Activated T-cell treated with anti-CD3 and anti-CD28 coated beads for 4 hours (primary cell): ENCODE results near the gene MRAP2.
"Not testable (repeated sequence)": the region's sequence is repeated elsewhere in the genome, so short reads cannot be mapped to it uniquely, and the experiment has no call there.

ENCODE experiments used
- DNase-seq: peaks from one replicate; pipeline ENCODE4 v3.0.0-alpha.2; 2020

MRAP2 gene

GRCh38 chr6:84078335-84078734 is 44.8 kb downstream of the MRAP2 start:
- no peak for DNase-seq

- no peak for DNase-seq
These were observed 47.6 kb downstream of the MRAP2 start for GRCh38 chr6:84081222-84081621.

GRCh38 chr6:84082689-84083265 is 49.2 kb downstream of the MRAP2 start:
- DNase-seq: no peak

- not testable (repeated sequence) for DNase-seq
These were observed 51.1 kb downstream of the MRAP2 start for GRCh38 chr6:84084705-84085104.

- no peak for DNase-seq
These were observed 52.5 kb downstream of the MRAP2 start for GRCh38 chr6:84086056-84086455.

GRCh38 chr6:84086545-84087429 is 53.2 kb downstream of the MRAP2 start:
- no peak for DNase-seq

GRCh38 chr6:84089081-84089480 is 55.5 kb downstream of the MRAP2 start:
- no peak for DNase-seq

- no peak for DNase-seq
These were observed 56.0 kb downstream of the MRAP2 start for GRCh38 chr6:84089552-84089951.

GRCh38 chr6:84093441-84094435 is 60.2 kb downstream of the MRAP2 start:
- DNase-seq: no peak

GRCh38 chr6:84095156-84095555 is 61.6 kb downstream of the MRAP2 start:
- DNase-seq: no peak

- DNase-seq: no peak
These were observed 69.5 kb downstream of the MRAP2 start for GRCh38 chr6:84103029-84103428.

- not testable (repeated sequence) for DNase-seq
These were observed 71.8 kb downstream of the MRAP2 start for GRCh38 chr6:84105215-84105924.

- no peak for DNase-seq
These were observed 73.9 kb downstream of the MRAP2 start for GRCh38 chr6:84107495-84107894.

- not testable (repeated sequence) for DNase-seq
These were observed 77.8 kb downstream of the MRAP2 start for GRCh38 chr6:84111351-84111750.

GRCh38 chr6:84114933-84115594 is 81.5 kb downstream of the MRAP2 start:
- not testable (repeated sequence) for DNase-seq

GRCh38 chr6:84118191-84118590 is 84.6 kb downstream of the MRAP2 start:
- DNase-seq: no peak

GRCh38 chr6:84119277-84119676 is 85.7 kb downstream of the MRAP2 start:
- no peak for DNase-seq

- no peak for DNase-seq
These were observed 89.6 kb downstream of the MRAP2 start for GRCh38 chr6:84123186-84123585.

GRCh38 chr6:84129588-84129987 is 96.0 kb downstream of the MRAP2 start:
- not testable (repeated sequence) for DNase-seq

GRCh38 chr6:84133385-84133784 is 99.8 kb downstream of the MRAP2 start:
- DNase-seq: not testable (repeated sequence)

- no peak for DNase-seq
These were observed 101.7 kb downstream of the MRAP2 start for GRCh38 chr6:84135291-84135690.
